Measurements from ENCODE around the gene BBS1. TPM values are rescaled to one million over a fixed set of nuclear protein-coding genes. Genes with fewer than 3 reads are reported as not detected.

Gene BBS1
- total RNA-seq, 1 donor from 2014 or later = 53.8 TPM

DNA sequence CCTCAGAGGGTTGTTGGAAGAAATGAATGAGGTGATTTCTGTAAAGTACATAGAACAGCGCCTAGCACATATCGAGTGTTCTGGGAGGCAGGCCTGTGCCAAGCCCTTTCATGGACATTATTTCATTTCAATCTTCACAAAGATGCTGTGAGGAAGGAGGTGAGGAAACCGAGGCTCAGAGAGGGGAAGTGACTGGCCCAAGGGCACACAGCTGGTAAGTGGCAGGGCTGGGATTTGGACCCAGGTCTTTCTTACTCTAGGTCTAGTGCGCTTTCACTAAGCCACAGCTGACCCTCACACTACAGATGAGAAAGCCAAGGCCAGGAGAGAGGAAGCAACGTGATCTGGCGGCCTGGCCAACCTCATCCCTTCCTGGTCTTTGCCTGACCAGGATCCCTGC, 41.7 kb upstream of the BBS1 start:
- H3K27ac ChIP-seq = no peak overlapping the region
- no peaks in the 10 kb centered on the region for H3K9me3 ChIP-seq
- no peak overlapping the region for H3K4me3 ChIP-seq
- peaks cover 0 to 18% of the 10 kb centered on the region in 2 donors for H3K36me3 ChIP-seq
- no peak for DNase-seq (ENCODE audit: extremely low spot score in 2 of 2)
- H3K4me1 ChIP-seq = peaks cover 27% of the 10 kb centered on the region
- no peaks in the 10 kb centered on the region for H3K27me3 ChIP-seq
- intact Hi-C loops (cut with DNase I) = no loop called here
- TF ChIP-seq, protein P1, sequence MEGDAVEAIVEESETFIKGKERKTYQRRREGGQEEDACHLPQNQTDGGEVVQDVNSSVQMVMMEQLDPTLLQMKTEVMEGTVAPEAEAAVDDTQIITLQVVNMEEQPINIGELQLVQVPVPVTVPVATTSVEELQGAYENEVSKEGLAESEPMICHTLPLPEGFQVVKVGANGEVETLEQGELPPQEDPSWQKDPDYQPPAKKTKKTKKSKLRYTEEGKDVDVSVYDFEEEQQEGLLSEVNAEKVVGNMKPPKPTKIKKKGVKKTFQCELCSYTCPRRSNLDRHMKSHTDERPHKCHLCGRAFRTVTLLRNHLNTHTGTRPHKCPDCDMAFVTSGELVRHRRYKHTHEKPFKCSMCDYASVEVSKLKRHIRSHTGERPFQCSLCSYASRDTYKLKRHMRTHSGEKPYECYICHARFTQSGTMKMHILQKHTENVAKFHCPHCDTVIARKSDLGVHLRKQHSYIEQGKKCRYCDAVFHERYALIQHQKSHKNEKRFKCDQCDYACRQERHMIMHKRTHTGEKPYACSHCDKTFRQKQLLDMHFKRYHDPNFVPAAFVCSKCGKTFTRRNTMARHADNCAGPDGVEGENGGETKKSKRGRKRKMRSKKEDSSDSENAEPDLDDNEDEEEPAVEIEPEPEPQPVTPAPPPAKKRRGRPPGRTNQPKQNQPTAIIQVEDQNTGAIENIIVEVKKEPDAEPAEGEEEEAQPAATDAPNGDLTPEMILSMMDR (IDR thresholded peaks at IDR 0.05) = no peak
- TF ChIP-seq POLR2A (IDR thresholded peaks at IDR 0.05) = no peak
- no peak for TF ChIP-seq POLR2AphosphoS5 (IDR thresholded peaks at IDR 0.05; ENCODE audit: insufficient read depth in 1 of 2, low read depth in 1 of 2)

DNA sequence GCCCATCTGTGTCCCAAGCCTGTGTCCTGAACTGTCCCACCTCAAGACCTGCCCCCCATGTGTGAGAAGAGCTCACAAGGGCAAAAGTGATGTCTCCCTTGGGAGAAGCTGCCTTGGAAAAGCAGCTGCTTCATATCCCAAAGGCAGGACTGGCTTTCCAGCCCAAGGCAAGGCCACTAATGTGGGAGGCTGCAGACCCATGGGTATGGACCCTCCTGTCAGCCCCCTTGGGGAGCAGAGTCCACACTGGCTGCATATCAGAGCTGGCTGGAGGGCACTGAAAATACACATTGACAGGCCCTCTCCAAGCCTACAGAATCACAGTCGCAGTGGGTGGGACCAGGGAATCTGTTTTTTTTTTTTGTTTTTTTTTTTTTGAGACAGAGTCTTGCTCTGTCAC, 41.0 kb upstream of the BBS1 start:
- no peak for DNase-seq (ENCODE audit: extremely low spot score in 2 of 2)
- intact Hi-C loops (cut with DNase I) = no loop called here
- no peaks in the 10 kb centered on the region for H3K27me3 ChIP-seq

DNA sequence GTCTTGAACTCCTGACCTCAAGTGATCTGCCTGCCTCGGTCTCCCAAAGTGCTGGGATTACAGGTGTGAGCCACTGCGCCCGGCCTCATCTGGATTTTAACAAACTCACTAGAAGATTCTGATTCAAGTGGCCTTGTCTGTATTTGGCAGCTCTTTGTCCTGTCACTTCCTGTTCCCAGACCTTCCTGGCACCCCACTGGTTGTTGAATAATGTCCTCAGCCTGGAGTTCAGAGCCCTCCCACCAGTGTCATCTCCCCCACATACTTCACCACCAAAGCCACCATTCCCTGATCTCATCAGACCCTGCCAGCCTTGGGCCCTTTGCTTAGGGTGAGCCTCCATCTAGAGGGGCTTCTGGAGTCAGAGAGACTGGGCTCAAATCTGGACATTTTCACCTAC, 40.4 kb upstream of the BBS1 start:
- intact Hi-C loops (cut with DNase I) = no loop called here
- Histone ChIP-seq H3K27ac (no peak overlapping the region), H3K4me3 (no peak overlapping the region), H3K4me1 (peaks cover 27% of the 10 kb centered on the region), H3K9me3 (no peaks in the 10 kb centered on the region), H3K27me3 (no peaks in the 10 kb centered on the region), H3K36me3 (peaks cover 0 to 18% of the 10 kb centered on the region in 2 donors)
- DNase-seq (ENCODE audit: extremely low spot score in 2 of 2) = no peak
- TF ChIP-seq, protein P1 (IDR thresholded peaks at IDR 0.05) = no peak
- TF ChIP-seq POLR2A (IDR thresholded peaks at IDR 0.05) = no peak
- TF ChIP-seq POLR2AphosphoS5 (IDR thresholded peaks at IDR 0.05; ENCODE audit: insufficient read depth in 1 of 2, low read depth in 1 of 2) = no peak

More for the DNA sequence above, 41.0 kb upstream of the BBS1 start:
- Histone ChIP-seq H3K4me1 (peaks cover 27% of the 10 kb centered on the region), H3K9me3 (no peaks in the 10 kb centered on the region), H3K27ac (no peak overlapping the region), H3K4me3 (no peak overlapping the region), H3K36me3 (peaks cover 0 to 18% of the 10 kb centered on the region in 2 donors)
- no peak for TF ChIP-seq POLR2A (IDR thresholded peaks at IDR 0.05)
- no peak for TF ChIP-seq POLR2AphosphoS5 (IDR thresholded peaks at IDR 0.05; ENCODE audit: insufficient read depth in 1 of 2, low read depth in 1 of 2)
- TF ChIP-seq, protein P1 (IDR thresholded peaks at IDR 0.05) = no peak

- TF ChIP-seq, protein P1 (IDR thresholded peaks at IDR 0.05) = no peak
- TF ChIP-seq POLR2AphosphoS5 (IDR thresholded peaks at IDR 0.05; ENCODE audit: insufficient read depth in 1 of 2, low read depth in 1 of 2) (no peak), POLR2A (IDR thresholded peaks at IDR 0.05) (no peak)
- no peak overlapping the region for H3K27ac ChIP-seq
- intact Hi-C loops (cut with DNase I) = no loop called here
- peaks cover 0 to 18% of the 10 kb centered on the region in 2 donors for H3K36me3 ChIP-seq
- H3K9me3 ChIP-seq = no peaks in the 10 kb centered on the region
- no peaks in the 10 kb centered on the region for H3K27me3 ChIP-seq
- H3K4me1 ChIP-seq = peaks cover 20% of the 10 kb centered on the region
- DNase-seq (ENCODE audit: extremely low spot score in 2 of 2) = no peak
- H3K4me3 ChIP-seq = no peak overlapping the region
Observed at GRCh38 chr11:66471142-66471541, 39.3 kb upstream of the BBS1 start.

DNA sequence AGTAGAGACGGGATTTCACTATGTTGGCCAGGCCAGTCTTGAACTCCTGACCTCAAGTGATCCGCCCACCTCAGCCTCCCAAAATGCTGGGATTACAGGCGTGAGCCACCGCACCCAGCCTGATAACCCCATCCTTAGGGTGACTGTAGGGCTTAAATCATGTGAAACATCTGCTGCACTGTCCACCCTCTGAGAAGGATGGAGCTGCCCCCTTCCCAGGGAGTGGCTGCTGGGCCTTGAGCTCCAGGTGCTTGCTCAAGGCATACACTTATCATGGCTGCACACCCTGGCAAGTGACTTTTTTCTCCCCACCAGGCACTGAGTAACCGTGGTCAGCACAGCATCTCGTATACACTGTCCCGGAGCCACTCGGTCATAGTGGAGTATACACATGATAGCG, 38.4 kb upstream of the BBS1 start:
- no peaks in the 10 kb centered on the region for H3K27me3 ChIP-seq
- H3K4me3 ChIP-seq = no peak overlapping the region
- no peak for DNase-seq (ENCODE audit: extremely low spot score in 2 of 2)
- H3K27ac ChIP-seq = no peak overlapping the region
- peaks cover 0 to 18% of the 10 kb centered on the region in 2 donors for H3K36me3 ChIP-seq
- no peaks in the 10 kb centered on the region for H3K9me3 ChIP-seq
- intact Hi-C loops (cut with DNase I) = no loop called here
- TF ChIP-seq, protein P1 (IDR thresholded peaks at IDR 0.05) = no peak
- TF ChIP-seq POLR2AphosphoS5 (IDR thresholded peaks at IDR 0.05; ENCODE audit: insufficient read depth in 1 of 2, low read depth in 1 of 2) = no peak
- no peak for TF ChIP-seq POLR2A (IDR thresholded peaks at IDR 0.05)
- H3K4me1 ChIP-seq = peaks cover 16% of the 10 kb centered on the region

All from vagina (tissue), 2 donors.